SK-MEL-5 (cell line): ENCODE results near the gene OSBPL3. TPM values are rescaled to one million over a fixed set of nuclear protein-coding genes. Genes with fewer than 3 reads are reported as not detected.

Source experiments
- DNase-seq: peaks from one replicate; pipeline ENCODE4 v3.0.0-alpha.2; 2016; ENCODE audit warnings: low read depth, low spot score
- in situ Hi-C: cut with HindIII; loops from 2 replicates; pipeline ENCODE4 v1.10.0; 2016; ENCODE audit warnings: low sequenced_read_pairs, high pct_unique_total_duplicates, low pct_unique_long_range_greater_than_20kb
- total RNA-seq: library from RNA; depleted of rRNA; stranded (reverse); fragments of >200 nt; shearing (Covaris generic); gene quantifications from 2 replicates; pipeline ENCODE4 v1.2.3, GENCODE V29; 2014

The OSBPL3 gene
- total RNA-seq, 1 experiment from 2014 or later = 12.9 TPM

- DNase-seq = no peak
- in situ Hi-C loops = no loop called here
Measured at GRCh38 chr7:24987331-24987842, 7.4 kb upstream of the OSBPL3 start.

DNA sequence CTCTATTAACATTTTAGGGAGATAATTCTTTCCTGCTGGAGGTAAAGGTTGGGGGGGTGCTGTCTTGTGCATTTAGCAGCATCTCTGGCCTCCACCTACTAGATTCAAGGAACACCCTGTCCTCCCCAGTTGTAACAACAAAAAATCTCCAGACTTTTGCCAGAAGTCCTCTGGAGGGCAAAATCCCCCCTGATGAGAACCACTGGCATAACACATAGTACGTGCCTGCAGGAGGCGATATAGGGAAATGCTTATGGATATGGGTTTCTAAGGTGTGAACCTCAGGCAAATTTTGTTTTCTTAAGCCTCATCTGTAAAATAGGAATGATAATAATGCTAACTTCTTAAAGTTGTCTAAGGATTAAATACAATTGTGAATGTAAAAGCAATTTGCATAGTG is 2.9 kb upstream of the OSBPL3 start:
- in situ Hi-C loops = no loop called here
- peak; percentile 66 for DNase-seq

GRCh38 chr7:24981171-24981951 is 1.4 kb upstream of the OSBPL3 start:
- DNase-seq = no peak
- in situ Hi-C loops = no loop called here

DNA sequence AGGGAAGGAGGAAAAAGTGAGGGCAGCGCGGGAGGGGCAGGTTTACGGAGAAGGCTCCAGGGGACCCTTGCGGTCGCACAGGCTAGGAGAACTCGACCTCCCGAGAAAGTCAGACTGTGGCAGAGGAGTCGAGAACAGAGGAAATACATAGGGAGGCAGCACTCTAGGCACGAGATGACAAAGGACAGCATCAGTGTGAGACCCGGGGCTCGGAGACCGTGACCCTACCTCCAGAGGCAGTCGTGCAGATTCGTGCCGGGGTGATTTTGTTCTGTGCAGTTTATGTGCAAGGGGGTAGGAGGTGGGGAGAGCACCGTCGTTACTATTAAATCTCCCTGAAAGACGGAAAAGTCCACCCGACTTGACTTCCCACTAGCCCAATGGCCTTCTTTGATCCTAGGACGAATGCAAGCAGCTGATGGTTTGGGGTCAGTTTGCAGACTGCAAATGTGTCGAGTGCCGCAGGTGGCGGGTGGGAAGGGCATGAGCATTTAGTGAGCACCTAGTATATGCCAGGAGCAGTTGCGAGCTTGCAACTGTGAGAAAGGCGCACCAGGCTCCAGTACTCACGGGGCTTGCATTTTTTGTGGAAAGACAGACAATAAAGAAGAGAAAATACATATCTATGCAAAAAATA is 674 bp upstream of the OSBPL3 start:
- in situ Hi-C loops = no loop called here

GRCh38 chr7:24979470-24979862 is 512 bp downstream of the OSBPL3 start:
- in situ Hi-C loops = no loop called here
- DNase-seq = peak; percentile 72

More for the DNA sequence above, 674 bp upstream of the OSBPL3 start:
- DNase-seq = no peak

DNA sequence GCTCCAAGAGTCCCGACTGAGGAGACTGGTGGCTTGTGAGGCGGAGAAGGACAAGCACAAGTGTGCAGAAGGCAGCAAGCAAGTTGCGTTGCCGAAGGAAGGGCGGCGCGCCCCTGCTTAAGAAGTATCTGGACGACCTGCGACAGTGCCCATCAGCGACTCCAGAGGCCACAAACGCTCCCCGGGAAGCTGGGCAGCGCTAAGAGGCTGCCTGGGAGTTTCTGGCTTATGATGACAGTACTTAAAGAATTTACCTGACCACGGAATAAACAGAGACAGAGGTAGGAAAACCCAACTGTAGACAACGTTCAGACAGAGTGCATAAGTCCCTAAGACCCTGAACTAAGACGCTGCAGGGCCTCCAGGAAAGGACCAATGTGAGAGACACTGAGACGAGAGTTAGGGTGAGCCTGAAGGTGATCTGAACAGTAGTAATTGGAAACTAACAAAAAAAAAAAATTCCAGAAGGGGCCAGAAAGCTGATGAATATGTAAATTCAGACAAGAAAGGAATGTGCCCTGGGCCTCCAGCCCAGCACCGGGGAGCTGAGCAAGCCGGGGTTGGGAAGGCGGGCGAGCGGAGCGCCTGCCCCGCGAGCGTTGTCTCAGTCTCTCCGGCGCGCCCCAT is 1.0 kb downstream of the OSBPL3 start:
- DNase-seq = no peak

DNA sequence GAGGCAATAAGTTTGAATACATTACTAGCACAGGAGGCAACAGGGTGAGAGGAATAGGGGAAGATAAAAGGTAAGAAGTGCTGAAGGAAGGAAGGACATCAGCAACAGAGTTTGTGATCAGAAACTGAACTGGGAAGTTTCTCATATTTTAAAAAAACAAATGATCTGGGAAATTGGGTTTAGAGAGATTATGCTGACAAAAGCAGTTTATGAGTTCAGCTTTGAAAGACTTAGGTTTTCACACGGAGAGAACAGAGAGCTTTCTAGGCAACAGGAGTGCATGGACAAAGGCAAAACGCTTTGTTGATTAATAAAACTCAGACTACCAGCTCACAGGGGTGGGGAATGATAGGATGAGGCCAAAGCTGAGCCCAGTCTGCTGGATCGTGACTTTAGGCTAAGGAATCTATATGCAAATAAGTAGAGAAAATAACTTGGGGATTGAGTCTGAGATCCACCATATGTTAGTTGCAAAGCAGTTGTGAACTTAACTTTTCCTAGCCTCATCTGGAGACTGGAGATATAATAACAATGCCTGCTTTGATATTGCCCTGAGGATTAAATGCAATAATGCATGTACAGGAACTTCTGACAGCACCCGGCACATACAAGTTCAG is 4.2 kb downstream of the OSBPL3 start:
- in situ Hi-C loops = no loop called here
- DNase-seq = no peak

More for the DNA sequence above, 1.0 kb downstream of the OSBPL3 start:
- in situ Hi-C loops = no loop called here

DNA sequence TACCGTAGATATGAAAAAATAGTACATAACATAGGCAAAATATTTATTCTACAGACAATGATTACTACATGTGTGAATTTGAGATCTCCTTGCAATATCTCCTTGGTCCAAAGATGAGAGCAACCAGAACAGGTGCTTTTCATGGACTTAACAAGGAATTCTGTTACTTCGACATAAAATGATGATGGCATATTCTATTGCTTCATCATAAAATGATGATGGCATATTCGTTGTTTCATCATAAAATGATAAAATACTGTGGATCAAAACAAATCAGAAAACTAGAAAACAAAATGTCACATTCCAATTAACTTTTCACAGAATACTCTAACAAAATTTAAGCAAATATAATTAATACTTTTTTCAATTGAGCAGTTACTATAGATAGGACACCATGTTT is 4.8 kb downstream of the OSBPL3 start:
- in situ Hi-C loops = no loop called here
- no peak for DNase-seq

GRCh38 chr7:24974026-24974832 is 5.7 kb downstream of the OSBPL3 start:
- in situ Hi-C loops = no loop called here

GRCh38 chr7:24972991-24973390 is 7.0 kb downstream of the OSBPL3 start:
- DNase-seq = no peak
- in situ Hi-C loops = no loop called here

More at GRCh38 chr7:24974026-24974832, 5.7 kb downstream of the OSBPL3 start:
- no peak for DNase-seq

GRCh38 chr7:24972166-24972477 is 7.9 kb downstream of the OSBPL3 start:
- DNase-seq = no peak
- in situ Hi-C loops = no loop called here

- in situ Hi-C loops = no loop called here
- peak; percentile 27 for DNase-seq
Measured at GRCh38 chr7:24971333-24972165, 8.4 kb downstream of the OSBPL3 start.

DNA sequence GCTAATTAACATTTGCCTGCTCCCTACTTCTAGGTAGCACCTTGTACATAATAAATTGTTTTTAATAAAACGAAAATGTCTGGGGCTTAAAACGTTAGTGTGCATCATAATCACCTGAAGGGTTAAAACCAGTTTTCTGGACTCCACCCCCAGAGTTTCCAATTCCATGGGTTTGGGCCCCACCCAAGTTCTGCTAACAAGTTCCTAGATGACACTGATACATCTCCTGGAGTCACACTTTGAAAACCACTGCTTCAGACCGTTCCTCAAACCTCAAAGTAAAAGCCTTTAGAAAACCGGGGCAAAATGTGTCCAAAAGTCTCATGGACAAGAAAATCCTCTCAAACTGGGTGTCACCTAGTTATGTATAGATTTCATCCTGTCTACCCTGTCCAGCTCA is 9.3 kb downstream of the OSBPL3 start:
- DNase-seq = no peak
- in situ Hi-C loops = no loop called here

DNA sequence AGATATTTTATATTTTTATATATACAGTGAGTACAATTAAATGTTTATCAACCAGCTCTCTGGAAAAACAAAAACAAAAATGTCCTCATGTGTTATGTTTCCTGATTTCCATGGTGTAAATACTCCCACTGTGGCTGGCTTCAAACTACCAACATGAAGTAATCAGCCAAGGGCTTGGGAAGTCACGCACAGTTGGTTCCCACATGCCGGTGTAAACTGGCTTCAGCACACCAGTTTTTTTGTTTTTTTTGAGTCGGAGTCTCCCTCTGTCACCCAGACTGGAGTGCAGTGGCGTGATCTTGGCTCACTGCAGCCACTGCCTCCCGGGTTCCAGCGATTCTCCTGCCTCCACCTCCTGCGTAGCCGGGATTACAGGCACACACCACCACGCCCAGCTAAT is 11.8 kb downstream of the OSBPL3 start:
- in situ Hi-C loops = no loop called here
- no peak for DNase-seq

- DNase-seq = no peak
- in situ Hi-C loops = no loop called here
Measured at GRCh38 chr7:24967696-24968095, 12.3 kb downstream of the OSBPL3 start.

GRCh38 chr7:24966802-24967201 is 13.2 kb downstream of the OSBPL3 start:
- no peak for DNase-seq
- in situ Hi-C loops = no loop called here
